Measurements from ENCODE around the gene DLG5.

DLG5 gene

DNA sequence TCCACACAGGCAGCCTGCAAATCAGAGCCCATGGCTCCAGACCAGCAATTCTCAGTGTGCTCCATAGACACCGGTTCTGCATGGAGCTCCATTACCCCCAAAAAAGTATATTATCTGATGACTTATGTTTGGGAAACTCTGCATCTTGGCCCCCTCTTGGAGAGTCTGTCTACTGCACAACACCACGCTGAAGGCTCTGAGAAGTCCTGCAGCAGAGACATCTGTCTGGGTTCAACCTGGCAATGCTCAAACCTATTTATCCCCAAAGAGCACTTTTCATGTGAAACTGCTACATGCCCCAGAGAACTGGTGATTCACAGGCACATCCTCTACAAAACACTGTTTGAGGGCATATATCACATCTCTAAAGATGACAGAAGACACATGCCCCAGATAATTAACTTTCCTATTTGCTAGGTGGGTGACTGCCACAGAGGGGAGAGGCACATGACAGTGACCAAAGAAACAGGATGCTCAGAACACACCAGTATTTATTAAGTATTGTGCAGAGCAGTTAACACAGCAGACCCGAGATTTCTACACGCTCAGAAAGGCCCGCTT, 83.8 kb downstream of the DLG5 start:
- Mint-ChIP-seq H3K27ac (no peak overlapping the region), H3K36me3 (no peaks in the 10 kb centered on the region), H3K4me3 (no peak overlapping the region), H3K4me1 (ENCODE audit: low read depth) (peaks cover 3% of the 10 kb centered on the region), H3K27me3 (no peaks in the 10 kb centered on the region), H3K9me3 (ENCODE audit: low read depth) (no peaks in the 10 kb centered on the region)

DNA sequence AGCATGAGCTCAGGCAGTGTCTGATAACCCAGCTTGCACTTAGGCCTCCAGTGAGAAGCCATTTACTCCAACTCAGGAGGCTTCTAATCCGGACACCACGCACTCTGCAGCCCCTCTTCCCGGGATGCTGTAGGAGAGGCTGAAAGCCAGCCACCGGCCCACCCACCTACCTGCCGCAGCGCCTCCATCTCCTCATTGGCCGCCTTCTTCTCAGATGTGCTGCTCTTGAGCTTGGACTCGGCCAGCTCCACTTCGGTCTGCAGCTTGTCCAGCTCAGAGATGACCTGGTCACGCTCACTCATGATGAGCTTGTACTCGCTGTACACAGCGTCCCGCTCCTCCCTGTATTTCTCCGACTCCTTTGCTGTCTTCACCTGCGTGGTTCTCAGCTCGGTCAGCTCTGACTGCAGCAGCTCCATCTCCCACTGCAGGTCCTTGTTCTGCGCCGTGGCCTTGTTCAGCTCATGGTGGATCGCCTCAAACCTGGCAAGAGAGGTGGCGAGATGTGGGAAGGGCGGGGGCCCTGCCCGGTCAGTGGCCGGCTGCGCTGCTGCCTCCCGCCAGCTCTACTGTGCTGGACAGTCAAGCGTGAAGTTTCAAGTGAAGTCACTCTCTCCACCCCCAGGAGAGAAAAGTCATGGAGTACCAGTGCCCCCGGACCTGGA, 84.7 kb downstream of the DLG5 start:
- Mint-ChIP-seq H3K4me1 (ENCODE audit: low read depth) (peaks cover 6% of the 10 kb centered on the region), H3K4me3 (no peak overlapping the region), H3K36me3 (no peaks in the 10 kb centered on the region), H3K27ac (no peak overlapping the region), H3K9me3 (ENCODE audit: low read depth) (no peaks in the 10 kb centered on the region), H3K27me3 (no peaks in the 10 kb centered on the region)

DNA sequence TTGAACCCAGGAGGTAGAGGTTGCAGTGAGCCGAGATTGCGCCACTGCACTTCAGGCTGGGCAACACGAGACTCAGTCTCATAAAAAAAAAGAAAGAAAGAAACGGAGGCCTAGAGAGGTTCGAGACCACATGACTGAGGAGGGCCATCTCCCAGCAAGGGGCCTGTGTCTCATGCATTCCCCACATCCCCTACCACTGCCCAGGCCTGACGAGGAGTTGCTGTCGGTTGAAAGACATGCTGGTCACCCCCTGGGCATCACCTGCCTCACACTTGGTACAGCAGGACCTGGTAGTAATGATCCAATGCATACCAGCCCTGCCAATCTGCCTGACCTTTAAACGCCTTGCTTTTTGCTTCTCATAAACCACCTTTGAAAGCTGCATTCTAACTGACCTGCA, 85.9 kb downstream of the DLG5 start:
- peaks cover 12% of the 10 kb centered on the region for H3K4me1 Mint-ChIP-seq (ENCODE audit: low read depth)
- H3K27ac Mint-ChIP-seq, result no peak overlapping the region
- no peaks in the 10 kb centered on the region for H3K36me3 Mint-ChIP-seq
- H3K9me3 Mint-ChIP-seq (ENCODE audit: low read depth), result no peaks in the 10 kb centered on the region
- H3K27me3 Mint-ChIP-seq, result no peaks in the 10 kb centered on the region
- H3K4me3 Mint-ChIP-seq, result no peak overlapping the region

DNA sequence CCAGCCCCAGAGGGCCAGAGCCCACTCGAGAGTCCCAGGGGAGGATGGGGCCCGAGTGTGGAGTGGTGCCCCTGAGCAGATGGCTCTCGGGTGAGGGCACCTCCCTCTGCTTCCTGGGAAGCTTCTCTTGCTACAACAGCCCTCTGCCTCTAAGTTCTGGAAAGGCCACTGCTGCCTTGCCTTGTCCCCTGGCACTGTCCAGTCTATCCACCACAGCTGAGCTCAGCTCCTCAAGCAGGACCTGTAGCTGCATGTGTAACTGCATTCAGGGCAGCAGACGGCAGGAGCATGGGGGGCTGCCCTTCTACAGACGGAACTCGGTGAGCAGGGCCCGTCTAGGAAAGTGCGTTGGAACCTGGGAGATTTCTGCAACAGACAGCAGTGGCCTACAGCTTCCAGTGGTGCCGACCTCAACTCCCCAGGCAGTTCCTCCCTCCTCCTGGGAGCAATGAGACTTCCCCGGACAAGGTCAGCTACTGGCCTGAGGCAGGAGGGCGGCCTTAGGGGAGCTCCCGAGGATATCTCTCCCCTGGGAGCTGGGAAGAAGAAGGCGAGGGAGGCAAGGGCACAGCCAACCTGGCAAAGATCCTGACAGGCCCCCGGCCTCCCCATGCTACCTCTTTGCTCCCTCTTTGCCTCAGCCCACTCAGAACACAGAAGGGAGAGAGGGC, 88.5 kb downstream of the DLG5 start:
- Mint-ChIP-seq H3K4me1 (ENCODE audit: low read depth) (peaks cover 9% of the 10 kb centered on the region), H3K9me3 (ENCODE audit: low read depth) (no peaks in the 10 kb centered on the region), H3K27ac (no peak overlapping the region), H3K27me3 (no peaks in the 10 kb centered on the region), H3K36me3 (no peaks in the 10 kb centered on the region), H3K4me3 (no peak overlapping the region)

DNA sequence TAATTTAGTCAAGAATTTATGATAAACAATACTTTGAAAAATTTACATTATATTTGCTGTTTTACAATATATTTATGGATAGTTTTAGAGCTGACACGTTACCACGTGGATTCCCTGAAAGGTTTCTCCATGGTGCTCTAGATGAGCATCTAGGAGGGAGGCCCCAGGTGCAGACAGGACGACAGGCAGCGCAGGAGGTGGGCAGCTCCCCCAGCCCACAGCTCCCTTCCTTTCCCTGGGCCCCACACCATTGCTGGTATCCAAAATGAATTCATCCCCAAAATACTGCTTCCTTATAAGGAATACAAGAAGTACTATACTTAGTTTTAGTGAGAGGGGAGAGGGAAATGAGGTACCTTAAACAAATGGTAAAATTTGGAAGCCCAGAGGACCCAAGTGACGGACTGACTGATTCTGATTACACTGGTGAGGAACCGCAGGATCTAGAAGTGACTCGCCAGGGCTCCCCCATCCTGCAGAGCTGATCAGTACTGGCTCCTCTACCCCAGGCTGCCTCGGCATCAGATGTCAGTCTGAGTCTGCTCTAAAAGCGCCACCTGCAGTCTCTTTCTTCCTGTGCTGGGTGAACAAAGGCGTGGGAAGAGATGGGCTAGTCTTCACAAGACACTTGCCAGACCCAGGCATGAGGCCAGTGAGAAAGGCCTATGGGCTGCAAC, 89.2 kb downstream of the DLG5 start:
- H3K36me3 Mint-ChIP-seq, result no peaks in the 10 kb centered on the region
- H3K4me3 Mint-ChIP-seq, result no peak overlapping the region

DNA sequence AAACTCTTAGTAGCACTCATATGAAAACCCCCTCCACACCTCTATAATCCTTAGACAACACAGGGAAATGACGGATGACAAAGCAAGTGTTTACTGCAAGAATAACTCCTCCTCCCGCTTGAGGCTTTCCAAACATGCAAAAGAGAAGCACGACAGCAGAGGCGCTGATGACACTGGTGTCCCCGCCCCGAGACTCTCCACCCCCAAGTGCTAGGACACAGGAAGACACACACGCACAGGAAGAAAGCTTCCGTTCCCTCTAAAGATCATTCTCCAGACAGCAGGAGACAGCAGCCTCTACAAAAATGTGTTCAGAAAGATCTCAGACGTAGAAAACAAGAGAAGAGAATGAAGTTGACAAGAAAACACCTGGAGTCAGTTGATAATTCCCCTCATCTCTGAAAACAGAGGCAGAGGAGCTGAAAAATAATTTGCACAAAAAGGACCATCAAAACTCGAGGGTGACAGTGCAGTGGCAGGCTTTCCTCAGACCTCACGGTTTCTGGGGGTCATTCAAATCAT, 90.2 kb downstream of the DLG5 start:
- no peaks in the 10 kb centered on the region for H3K27me3 Mint-ChIP-seq
- no peaks in the 10 kb centered on the region for H3K36me3 Mint-ChIP-seq
- H3K9me3 Mint-ChIP-seq (ENCODE audit: low read depth), result no peaks in the 10 kb centered on the region
- H3K27ac Mint-ChIP-seq, result peak overlapping the region; percentile 81
- H3K4me1 Mint-ChIP-seq (ENCODE audit: low read depth), result peaks cover 9% of the 10 kb centered on the region
- peak overlapping the region; percentile 72 for H3K4me3 Mint-ChIP-seq

More for the DNA sequence above, 89.2 kb downstream of the DLG5 start:
- H3K4me1 Mint-ChIP-seq (ENCODE audit: low read depth), result peaks cover 9% of the 10 kb centered on the region
- no peaks in the 10 kb centered on the region for H3K9me3 Mint-ChIP-seq (ENCODE audit: low read depth)
- no peaks in the 10 kb centered on the region for H3K27me3 Mint-ChIP-seq
- no peak overlapping the region for H3K27ac Mint-ChIP-seq

DNA sequence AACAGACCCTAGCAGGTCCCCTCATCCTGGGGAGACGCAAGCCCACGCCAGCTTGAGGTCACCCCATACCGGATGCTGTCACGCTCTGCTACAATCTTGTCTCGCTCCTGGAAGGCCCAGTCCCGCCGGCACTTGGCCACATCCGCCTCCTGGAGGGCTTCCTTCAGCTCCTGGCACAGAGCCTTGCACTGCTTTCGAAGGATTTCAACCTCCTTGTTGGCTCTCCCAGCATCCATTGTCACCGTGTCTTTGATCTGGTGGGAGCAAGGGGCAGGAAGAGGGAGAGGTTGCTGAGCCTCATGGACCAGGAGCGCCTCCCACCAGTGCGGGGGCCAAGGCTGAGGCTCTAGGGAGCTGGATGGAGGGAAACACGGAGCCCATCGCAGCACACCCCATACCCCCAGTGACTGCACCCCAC, 90.9 kb downstream of the DLG5 start:
- H3K27me3 Mint-ChIP-seq, result no peaks in the 10 kb centered on the region
- H3K36me3 Mint-ChIP-seq, result no peaks in the 10 kb centered on the region
- H3K4me1 Mint-ChIP-seq (ENCODE audit: low read depth), result peaks cover 9% of the 10 kb centered on the region
- no peaks in the 10 kb centered on the region for H3K9me3 Mint-ChIP-seq (ENCODE audit: low read depth)
- no peak overlapping the region for H3K27ac Mint-ChIP-seq
- H3K4me3 Mint-ChIP-seq, result no peak overlapping the region

DNA sequence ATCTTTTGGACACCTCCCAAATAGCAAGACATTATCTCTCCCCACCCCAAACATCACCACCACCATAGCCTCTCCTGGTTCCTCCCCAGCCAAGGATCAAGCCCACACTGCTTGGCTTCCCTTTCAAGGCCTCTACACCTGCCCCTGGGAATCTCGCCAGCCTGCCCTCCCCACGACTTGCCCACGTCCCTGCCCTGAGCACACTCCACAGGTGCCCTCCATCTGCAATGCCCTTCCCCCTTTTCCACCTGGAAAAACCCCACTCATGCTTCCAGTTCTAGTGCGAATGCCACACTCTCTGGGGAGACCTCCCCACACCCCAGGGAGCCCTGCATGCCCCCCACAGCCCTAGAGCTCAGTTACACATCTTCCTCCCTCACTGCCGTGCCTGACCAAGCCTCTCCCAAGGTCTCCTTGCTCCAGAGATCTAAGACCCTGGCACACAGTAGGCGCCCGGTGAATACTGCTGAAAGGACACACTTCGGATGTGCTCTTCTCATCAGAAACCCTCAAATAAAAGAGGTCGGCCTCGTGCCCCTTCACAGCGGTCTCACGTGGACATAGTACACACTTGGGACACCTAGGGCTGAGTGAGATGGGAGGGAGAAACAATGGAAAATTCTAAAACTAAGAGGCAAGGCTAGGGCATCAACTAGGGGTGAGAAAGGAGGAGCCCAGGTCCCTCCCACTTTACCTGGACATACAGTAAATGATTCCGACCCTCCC, 91.4 kb downstream of the DLG5 start:
- Mint-ChIP-seq H3K27ac (no peak overlapping the region), H3K4me1 (ENCODE audit: low read depth) (peaks cover 9% of the 10 kb centered on the region), H3K36me3 (no peaks in the 10 kb centered on the region), H3K4me3 (no peak overlapping the region), H3K9me3 (ENCODE audit: low read depth) (no peaks in the 10 kb centered on the region), H3K27me3 (no peaks in the 10 kb centered on the region)

DNA sequence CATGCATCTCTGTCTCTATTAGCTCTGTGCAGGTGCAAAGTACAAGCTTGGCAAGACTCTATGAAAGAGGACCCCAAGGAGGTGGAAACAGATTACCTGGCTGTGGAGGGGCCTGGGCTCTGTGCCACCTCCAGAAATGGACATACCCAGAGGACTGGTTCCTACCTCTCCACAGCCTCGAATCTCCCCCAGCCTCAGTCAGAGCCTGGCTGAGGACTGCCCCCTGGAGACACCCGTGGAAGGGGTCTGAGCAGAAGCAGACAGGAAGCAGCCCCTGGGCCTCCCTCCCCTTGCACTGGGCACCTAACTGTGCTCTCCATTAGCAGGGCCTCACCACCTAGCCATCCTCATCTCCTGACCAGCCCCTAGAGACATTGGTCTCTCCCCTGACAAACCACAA, 92.0 kb downstream of the DLG5 start:
- Mint-ChIP-seq H3K36me3 (no peaks in the 10 kb centered on the region), H3K4me1 (ENCODE audit: low read depth) (peaks cover 9% of the 10 kb centered on the region), H3K4me3 (no peak overlapping the region), H3K27me3 (no peaks in the 10 kb centered on the region), H3K27ac (no peak overlapping the region), H3K9me3 (ENCODE audit: low read depth) (no peaks in the 10 kb centered on the region)

DNA sequence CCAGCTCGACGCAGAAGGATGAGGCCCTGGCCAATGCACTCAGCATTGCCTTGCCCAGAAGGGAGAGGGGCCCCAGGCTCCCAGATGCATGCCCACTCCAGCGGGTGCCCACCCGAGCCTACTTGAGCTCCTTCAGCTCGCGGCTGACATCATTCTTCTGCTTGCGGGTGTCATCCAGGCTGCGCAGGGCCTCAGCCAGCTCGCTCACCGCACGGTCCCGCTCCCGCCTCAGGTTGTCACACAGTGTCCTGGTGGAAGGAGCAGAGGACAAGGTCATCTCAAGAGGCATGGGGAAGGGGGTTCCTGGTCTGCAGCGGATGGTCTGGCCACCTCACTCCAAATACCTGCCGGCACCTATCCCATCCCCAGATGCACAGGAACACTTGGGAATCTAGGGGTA, 92.8 kb downstream of the DLG5 start:
- no peaks in the 10 kb centered on the region for H3K36me3 Mint-ChIP-seq
- H3K27me3 Mint-ChIP-seq, result no peaks in the 10 kb centered on the region

DNA sequence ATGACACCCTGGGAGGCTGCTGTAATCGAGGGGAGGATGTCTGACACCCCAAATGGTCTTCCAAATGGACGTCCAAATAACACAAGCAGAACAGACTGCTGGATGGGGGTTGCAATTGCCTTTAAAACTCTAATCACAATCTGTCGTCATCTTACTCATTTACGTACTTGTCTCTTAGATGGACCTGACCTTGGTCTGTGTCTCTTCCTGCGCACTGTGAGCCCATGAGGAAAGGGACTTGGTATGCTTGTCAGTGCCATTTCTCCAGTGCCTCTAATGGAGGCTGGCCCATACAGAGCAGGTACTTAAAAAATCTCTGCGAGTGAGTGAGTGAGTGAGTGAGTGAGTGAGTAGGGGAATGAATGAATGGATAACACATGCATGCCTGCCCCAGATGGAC, 93.3 kb downstream of the DLG5 start:
- H3K4me3 Mint-ChIP-seq, result no peak overlapping the region
- H3K27ac Mint-ChIP-seq, result no peak overlapping the region
- H3K9me3 Mint-ChIP-seq (ENCODE audit: low read depth), result no peaks in the 10 kb centered on the region
- no peaks in the 10 kb centered on the region for H3K36me3 Mint-ChIP-seq
- no peaks in the 10 kb centered on the region for H3K27me3 Mint-ChIP-seq
- H3K4me1 Mint-ChIP-seq (ENCODE audit: low read depth), result peaks cover 9% of the 10 kb centered on the region

More for the DNA sequence above, 92.8 kb downstream of the DLG5 start:
- H3K27ac Mint-ChIP-seq, result no peak overlapping the region
- H3K4me1 Mint-ChIP-seq (ENCODE audit: low read depth), result peaks cover 9% of the 10 kb centered on the region
- H3K4me3 Mint-ChIP-seq, result no peak overlapping the region
- H3K9me3 Mint-ChIP-seq (ENCODE audit: low read depth), result no peaks in the 10 kb centered on the region

DNA sequence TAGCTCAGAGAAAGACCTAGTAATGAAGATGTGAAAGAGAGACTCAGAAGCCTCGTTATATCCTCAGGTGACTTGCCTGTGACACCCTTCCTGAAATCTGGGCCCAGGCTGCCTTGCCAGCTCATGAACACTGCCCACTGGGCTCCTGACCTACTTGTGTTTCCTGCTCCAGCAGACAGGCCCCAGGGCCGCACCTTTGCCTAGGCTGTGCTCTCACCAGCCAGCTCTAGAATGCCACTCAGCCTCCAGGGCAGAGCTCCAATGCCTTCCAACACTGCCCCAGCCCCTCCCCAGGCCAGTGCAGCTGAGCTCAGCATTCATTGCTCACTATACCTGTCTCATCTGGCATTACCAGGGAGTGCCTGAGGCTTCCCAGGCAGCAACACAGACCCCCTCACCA, 94.3 kb downstream of the DLG5 start:
- H3K4me1 Mint-ChIP-seq (ENCODE audit: low read depth), result peaks cover 6% of the 10 kb centered on the region
- no peak overlapping the region for H3K27ac Mint-ChIP-seq
- no peaks in the 10 kb centered on the region for H3K9me3 Mint-ChIP-seq (ENCODE audit: low read depth)
- no peaks in the 10 kb centered on the region for H3K36me3 Mint-ChIP-seq
- H3K27me3 Mint-ChIP-seq, result no peaks in the 10 kb centered on the region
- H3K4me3 Mint-ChIP-seq, result no peak overlapping the region

DNA sequence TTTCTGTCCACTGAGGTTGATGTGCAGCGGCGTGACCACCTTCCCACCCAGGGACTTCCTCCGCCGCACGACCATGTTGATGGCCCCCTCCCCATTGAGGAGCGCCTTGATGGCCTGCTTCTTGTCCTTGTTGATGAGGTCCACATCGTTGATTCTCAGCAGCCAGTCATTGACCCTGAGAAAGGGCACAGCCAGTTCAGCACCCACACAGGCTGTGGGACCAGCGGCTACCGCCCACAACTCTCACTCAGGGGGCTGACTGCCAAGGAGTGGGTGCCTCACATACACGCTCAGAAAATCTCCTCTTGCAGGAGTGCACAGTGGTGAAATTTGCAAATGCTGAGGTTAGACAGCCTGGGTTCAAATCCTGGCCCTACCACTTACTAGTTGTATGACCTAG, 97.2 kb downstream of the DLG5 start:
- Mint-ChIP-seq H3K9me3 (ENCODE audit: low read depth) (no peaks in the 10 kb centered on the region), H3K4me1 (ENCODE audit: low read depth) (no peaks in the 10 kb centered on the region), H3K27ac (no peak overlapping the region), H3K4me3 (no peak overlapping the region), H3K27me3 (no peaks in the 10 kb centered on the region), H3K36me3 (no peaks in the 10 kb centered on the region)

DNA sequence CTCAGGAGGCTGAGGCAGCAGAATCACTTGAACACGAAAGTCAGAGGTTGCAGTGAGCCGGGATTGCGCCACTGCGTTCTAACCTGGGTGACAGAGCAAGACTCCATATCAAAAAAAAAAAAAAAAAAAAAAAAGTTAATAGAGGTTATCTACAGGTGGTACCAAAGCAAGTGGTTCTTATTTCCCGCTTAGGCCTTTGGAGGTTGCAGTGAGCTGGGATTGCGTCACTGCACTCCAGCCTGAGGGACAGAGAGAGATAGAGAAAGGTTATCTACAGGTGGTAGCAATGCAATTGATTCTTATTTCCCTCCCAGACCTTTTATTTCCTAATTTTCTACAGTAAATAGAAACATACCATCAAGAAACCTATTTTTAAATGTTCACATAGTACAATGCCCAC, 98.2 kb downstream of the DLG5 start:
- H3K27me3 Mint-ChIP-seq, result no peaks in the 10 kb centered on the region

DNA sequence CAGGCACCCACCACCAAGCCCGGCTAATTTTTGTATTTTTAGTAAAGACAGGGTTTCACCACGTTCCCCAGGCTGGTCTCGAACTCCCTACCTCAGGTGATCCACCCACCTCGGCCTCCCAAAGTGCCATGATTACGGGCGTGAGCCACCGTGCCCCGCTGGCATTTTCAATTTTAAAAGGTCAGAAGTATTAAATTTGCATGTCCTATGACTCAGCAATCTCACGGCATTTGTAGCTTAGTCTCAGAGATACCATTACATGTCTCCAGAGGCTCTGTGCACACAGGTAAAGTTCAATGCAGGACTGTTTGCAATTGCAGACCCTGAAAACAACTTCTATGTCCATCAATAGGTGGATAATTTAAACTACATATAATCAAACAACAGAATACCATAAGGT, 99.2 kb downstream of the DLG5 start:
- no peaks in the 10 kb centered on the region for H3K36me3 Mint-ChIP-seq
- no peaks in the 10 kb centered on the region for H3K27me3 Mint-ChIP-seq
- no peaks in the 10 kb centered on the region for H3K4me1 Mint-ChIP-seq (ENCODE audit: low read depth)
- no peak overlapping the region for H3K4me3 Mint-ChIP-seq
- H3K27ac Mint-ChIP-seq, result no peak overlapping the region
- H3K9me3 Mint-ChIP-seq (ENCODE audit: low read depth), result no peaks in the 10 kb centered on the region

More for the DNA sequence above, 98.2 kb downstream of the DLG5 start:
- H3K4me1 Mint-ChIP-seq (ENCODE audit: low read depth), result no peaks in the 10 kb centered on the region
- H3K9me3 Mint-ChIP-seq (ENCODE audit: low read depth), result no peaks in the 10 kb centered on the region
- no peak overlapping the region for H3K4me3 Mint-ChIP-seq
- no peaks in the 10 kb centered on the region for H3K36me3 Mint-ChIP-seq
- no peak overlapping the region for H3K27ac Mint-ChIP-seq

All from activated naive CD8-positive, alpha-beta T cell (primary cell).